SK-N-SH (cell line): Measurements from ENCODE around the gene SLAIN2. TPM values are rescaled to one million over a fixed set of nuclear protein-coding genes. Genes with fewer than 3 reads are reported as not detected.

ENCODE experiments used
- CTCF ChIA-PET: fragments of 300-600, 350-600 bp; formaldehyde crosslinking; extraction: SDS; loops from one replicate; lab custom pipeline; 2021; lab: Yijun Ruan, JAX
- POLR2A ChIA-PET: fragments of 350-600 bp; sonication (Branson Sonifier 250); formaldehyde crosslinking; extraction: SDS; loops from one replicate; lab custom pipeline; 2020; ENCODE audit warnings: antibody characterized with exemption, inconsistent platforms; lab: Yijun Ruan, JAX
- DNase-seq: peaks from one replicate; pipeline ENCODE4 v3.0.0; 2012
- H2AFZ ChIP-seq: fragments of 200-600 bp; sonication (generic); 2 replicates; pipeline ENCODE4 v1.8.1; 2016; ENCODE audit warnings: antibody characterized with exemption, mild to moderate bottlenecking, low read depth
- H3F3A ChIP-seq: fragments of 200-600 bp; sonication (generic); replicated peaks from 2 replicates; pipeline ENCODE3; 2016; ENCODE audit warnings: antibody characterized with exemption, mild to moderate bottlenecking; ENCODE audit not compliant: insufficient read depth
- H3K27ac ChIP-seq, 2 experiments: fragments of 200-500 bp in 1 of 2; fragments of 200-600 bp in 1 of 2; sonication (Bioruptor generic) in 1 of 2; sonication (generic), shearing (Covaris generic) in 1 of 2; 2 replicates each; pipeline versions ENCODE4 v1.5.1 to v1.6.1; 2014 to 2016; ENCODE audit warnings: low read depth in 2 of 2, inconsistent platforms in 1 of 2, low read length in 1 of 2, mild to moderate bottlenecking in 1 of 2, mixed read lengths in 1 of 2
- H3K27me3 ChIP-seq: fragments of 200-600 bp; sonication (generic), shearing (Covaris generic); 2 replicates; pipeline ENCODE4 v1.6.1; 2016; ENCODE audit warnings: mixed run types; ENCODE audit not compliant: insufficient read depth
- H3K36me3 ChIP-seq, 2 experiments: fragments of 200-500 bp in 1 of 2; fragments of 200-600 bp in 1 of 2; sonication (Bioruptor generic) in 1 of 2; sonication (generic) in 1 of 2; replicated peaks in 1 of 2; 2 replicates each; pipeline versions ENCODE3 to v1.5.1; 2014 to 2016; ENCODE audit warnings: low read length in 1 of 2, mild to moderate bottlenecking in 1 of 2; ENCODE audit not compliant: insufficient read depth in 2 of 2, control insufficient read depth in 1 of 2
- H3K4me1 ChIP-seq, 2 experiments: fragments of 200-500 bp in 1 of 2; fragments of 200-600 bp in 1 of 2; sonication (Bioruptor generic) in 1 of 2; sonication (generic), shearing (Covaris generic) in 1 of 2; 2 replicates each; pipeline versions ENCODE4 v1.5.1 to v1.6.1; 2014 to 2016; ENCODE audit warnings: low read depth in 1 of 2, low read length in 1 of 2, mixed run types in 1 of 2; ENCODE audit not compliant: insufficient read depth in 2 of 2, control insufficient read depth in 1 of 2
- H3K4me2 ChIP-seq: fragments of 200-600 bp; sonication (generic), shearing (Covaris generic); 2 replicates; pipeline ENCODE4 v1.6.1; 2017; ENCODE audit warnings: mixed run types
- H3K4me3 ChIP-seq, 2 experiments: fragments of 200-500 bp in 1 of 2; fragments of 200-600 bp in 1 of 2; sonication (Bioruptor generic) in 1 of 2; sonication (generic), shearing (Covaris generic) in 1 of 2; 2 replicates each; pipeline versions ENCODE4 v1.5.1 to v1.8.1; 2014 to 2016; ENCODE audit warnings: low read depth in 2 of 2, inconsistent platforms in 1 of 2, low read length in 1 of 2, mild to moderate bottlenecking in 1 of 2, mixed read lengths in 1 of 2, moderate library complexity in 1 of 2
- H3K79me2 ChIP-seq: fragments of 200-600 bp; sonication (generic); 2 replicates; pipeline ENCODE4 v1.8.1; 2017; ENCODE audit warnings: mild to moderate bottlenecking; ENCODE audit not compliant: insufficient read depth
- H3K9ac ChIP-seq: fragments of 200-600 bp; sonication (generic); 2 replicates; pipeline ENCODE4 v1.6.1; 2017; ENCODE audit warnings: mixed run types
- H3K9me2 ChIP-seq: fragments of 200-600 bp; sonication (generic); 2 replicates; pipeline ENCODE4 v1.6.1; 2017; ENCODE audit warnings: mixed run types
- H3K9me3 ChIP-seq: fragments of 200-600 bp; sonication (generic); 2 replicates; pipeline ENCODE4 v1.6.1; 2017; ENCODE audit warnings: mixed run types, mild to moderate bottlenecking, moderate library complexity
- H4K20me1 ChIP-seq: fragments of 200-600 bp; sonication (generic); 2 replicates; pipeline ENCODE4 v1.6.1; 2017; ENCODE audit warnings: mild to moderate bottlenecking, mixed run types; ENCODE audit not compliant: insufficient read depth
- CHD2 ChIP-seq: fragments of 150-350 bp; IDR thresholded peaks from 2 replicates; pipeline ENCODE4 v1.6.1; 2018; ENCODE audit warnings: low read length; ENCODE audit not compliant: partially characterized antibody
- CTCF ChIP-seq: fragments of 200-600 bp; sonication (generic); IDR thresholded peaks from 2 replicates; pipeline ENCODE4 v1.6.1; 2017; ENCODE audit warnings: antibody characterized with exemption, mild to moderate bottlenecking, moderate library complexity
- ELF1 ChIP-seq: IDR thresholded peaks from 2 replicates; pipeline ENCODE4 v1.4.0; 2012
- EP300 ChIP-seq, 2 experiments: IDR thresholded peaks; 2 replicates each; pipeline versions ENCODE4 v1.4.0 to v1.6.1; 2012; ENCODE audit warnings: borderline replicate concordance in 1 of 2, low read depth in 1 of 2, low read length in 1 of 2
- EZH2phosphoT487 ChIP-seq: fragments of 200-600 bp; sonication (generic); IDR thresholded peaks from 2 replicates; pipeline ENCODE4 v1.6.1; 2017; ENCODE audit warnings: low read depth, mixed run types, mild to moderate bottlenecking, antibody characterized with exemption, moderate library complexity, borderline replicate concordance
- FOSL2 ChIP-seq: IDR thresholded peaks from 2 replicates; pipeline ENCODE4 v1.4.0; 2012; ENCODE audit warnings: low read depth, mild to moderate bottlenecking, moderate library complexity, borderline replicate concordance
- FOXM1 ChIP-seq: IDR thresholded peaks from 2 replicates; pipeline ENCODE4 v1.4.0; 2012; ENCODE audit warnings: low read depth, mild to moderate bottlenecking
- GATA2 ChIP-seq: sonication (generic); formaldehyde crosslinking; IDR thresholded peaks from 2 replicates; pipeline ENCODE4 v1.5.0; 2020; ENCODE audit warnings: mild to moderate bottlenecking, missing genetic modification reagents
- MEF2A ChIP-seq: IDR thresholded peaks from 2 replicates; pipeline ENCODE4 v1.4.0; 2012; ENCODE audit warnings: low read depth, borderline replicate concordance
- NFIC ChIP-seq: IDR thresholded peaks from 2 replicates; pipeline ENCODE4 v1.4.0; 2012; ENCODE audit warnings: borderline replicate concordance
- PBX3 ChIP-seq: IDR thresholded peaks from 2 replicates; pipeline ENCODE4; 2012
- POLR2AphosphoS5 ChIP-seq: IDR thresholded peaks from 2 replicates; pipeline ENCODE4 v1.6.1; 2012; ENCODE audit warnings: low read depth, low read length
- RCOR1 ChIP-seq: fragments of 150-350 bp; IDR thresholded peaks from 2 replicates; pipeline ENCODE4 v1.6.1; 2017; ENCODE audit warnings: antibody characterized with exemption, low read length
- RFX5 ChIP-seq: IDR thresholded peaks from 2 replicates; pipeline ENCODE4 v1.6.1; 2012; ENCODE audit warnings: mild to moderate bottlenecking, improper control_type of control experiment, low read length
- RXRA ChIP-seq: IDR thresholded peaks from 2 replicates; pipeline ENCODE4 v1.4.0; 2012; ENCODE audit warnings: low read depth, mild to moderate bottlenecking, borderline replicate concordance
- SMC3 ChIP-seq: IDR thresholded peaks from 2 replicates; pipeline ENCODE4 v1.6.1; 2012; ENCODE audit warnings: low read depth, low read length, improper control_type of control experiment
- TAF1 ChIP-seq: IDR thresholded peaks from 2 replicates; pipeline ENCODE4 v1.6.1; 2012; ENCODE audit warnings: low read depth, mild to moderate bottlenecking, low read length, moderate library complexity, borderline replicate concordance
- TCF12 ChIP-seq: IDR thresholded peaks from 2 replicates; pipeline ENCODE4 v1.4.0; 2012
- USF2 ChIP-seq: fragments of 150-350 bp; IDR thresholded peaks from 2 replicates; pipeline ENCODE4 v1.6.1; 2017; ENCODE audit warnings: antibody characterized with exemption, low read length, low read depth, borderline replicate concordance
- ZBTB33 ChIP-seq: IDR thresholded peaks from 2 replicates; pipeline ENCODE4 v1.4.0; 2012; ENCODE audit warnings: low read depth, borderline replicate concordance
- WGBS: methylation state at CpG from one replicate; pipeline ENCODE4 v1.1.6; 2017; ENCODE audit warnings: low lambda C conversion rate; 5-methylcytosine and 5-hydroxymethylcytosine counted together
- polyA plus RNA-seq, 3 experiments: library from polyadenylated mRNA; depleted of rRNA; stranded (reverse); fragments of >200 nt; gene quantifications; 2 replicates each; pipeline ENCODE4 v1.2.3, GENCODE V29; 2012

Gene SLAIN2
- polyA plus RNA-seq, 1 of the 3 experiments (the other 2 are of a cell fraction): 17.0 TPM

GRCh38 chr4:48334236-48334635, 7.1 kb upstream of the SLAIN2 start:
- CTCF ChIA-PET: interaction anchor here (1.0 kb wide), 1 partner anchor 212 kb away, joined by 3 read pairs; no protein-coding TSS in a partner anchor
- H3K9me2 ChIP-seq: no peaks in the 10 kb centered on the region
- peaks cover 12% of the 10 kb centered on the region for H3F3A ChIP-seq
- H3K4me3 ChIP-seq: no peak overlapping the region
- peaks cover 6 to 12% of the 10 kb centered on the region in 2 experiments; a peak in 2 of 4 replicates for H3K4me1 ChIP-seq
- H4K20me1 ChIP-seq: no peaks in the 10 kb centered on the region
- TF ChIP-seq RXRA: no peak
- TF ChIP-seq RFX5: no peak
- TF ChIP-seq CHD2: no peak
- no peak for TF ChIP-seq TCF12
- no peak for TF ChIP-seq POLR2AphosphoS5
- TF ChIP-seq MEF2A: no peak
- no peak for TF ChIP-seq SMC3
- no peak for TF ChIP-seq EP300 (IDR thresholded peaks at IDR 0.05; ENCODE audit: borderline replicate concordance in 1 of 2, low read depth in 1 of 2, low read length in 1 of 2)
- no peak for TF ChIP-seq NFIC
- TF ChIP-seq ELF1: no peak
- no peak for TF ChIP-seq ZBTB33
- no peak for TF ChIP-seq USF2
- no peak for TF ChIP-seq PBX3
- no peak for TF ChIP-seq TAF1
- no peak overlapping the region for H3K27ac ChIP-seq
- H3K27me3 ChIP-seq: no peaks in the 10 kb centered on the region
- no peaks in the 10 kb centered on the region for H3K36me3 ChIP-seq
- H3K79me2 ChIP-seq: no peaks in the 10 kb centered on the region
- 100% methylated on average over 4 of the region's 4 CpGs for WGBS
- no peak for DNase-seq
- POLR2A ChIA-PET: no interaction called here
- H3K4me2 ChIP-seq: no peak overlapping the region
- H2AFZ ChIP-seq: no peak overlapping the region
- H3K9ac ChIP-seq: no peak overlapping the region
- no peaks in the 10 kb centered on the region for H3K9me3 ChIP-seq

- Histone ChIP-seq H3K9ac (no peak overlapping the region), H3K79me2 (no peaks in the 10 kb centered on the region), H2AFZ (no peak overlapping the region), H3K4me1 (peaks cover 6 to 12% of the 10 kb centered on the region in 2 experiments; a peak in 2 of 4 replicates), H3F3A (peaks cover 9% of the 10 kb centered on the region), H3K36me3 (no peaks in the 10 kb centered on the region), H3K9me2 (no peaks in the 10 kb centered on the region), H3K4me3 (no peak overlapping the region), H3K4me2 (no peak overlapping the region), H3K27ac (no peak overlapping the region), H3K27me3 (no peaks in the 10 kb centered on the region), H3K9me3 (no peaks in the 10 kb centered on the region), H4K20me1 (no peaks in the 10 kb centered on the region)
- 67% methylated on average over 5 of the region's 5 CpGs for WGBS
- no peak for DNase-seq
- POLR2A ChIA-PET: no interaction called here
- TF ChIP-seq FOXM1: no peak
- TF ChIP-seq GATA2 (CRISPR knock-in tag): no peak
- TF ChIP-seq FOSL2: no peak
- no peak for TF ChIP-seq ZBTB33
- no peak for TF ChIP-seq EZH2phosphoT487
- no peak for TF ChIP-seq CTCF
- no peak for TF ChIP-seq RCOR1
- CTCF ChIA-PET: interaction anchor here (1.0 to 1.7 kb wide), 2 partner anchors 23 to 211 kb away, joined by 3 to 5 read pairs; no protein-coding TSS in a partner anchor
Measured at GRCh38 chr4:48334900-48335384, 6.4 kb upstream of the SLAIN2 start.
